ENCODE results near the gene METAP1.
"Not testable (repeated sequence)": the region's sequence is repeated elsewhere in the genome, so short reads cannot be mapped to it uniquely, and the experiment has no call there.

Gene METAP1

GRCh38 chr4:99061048-99061700 lies 65.7 kb downstream of the METAP1 start:
- DNase-seq: no peak

DNA sequence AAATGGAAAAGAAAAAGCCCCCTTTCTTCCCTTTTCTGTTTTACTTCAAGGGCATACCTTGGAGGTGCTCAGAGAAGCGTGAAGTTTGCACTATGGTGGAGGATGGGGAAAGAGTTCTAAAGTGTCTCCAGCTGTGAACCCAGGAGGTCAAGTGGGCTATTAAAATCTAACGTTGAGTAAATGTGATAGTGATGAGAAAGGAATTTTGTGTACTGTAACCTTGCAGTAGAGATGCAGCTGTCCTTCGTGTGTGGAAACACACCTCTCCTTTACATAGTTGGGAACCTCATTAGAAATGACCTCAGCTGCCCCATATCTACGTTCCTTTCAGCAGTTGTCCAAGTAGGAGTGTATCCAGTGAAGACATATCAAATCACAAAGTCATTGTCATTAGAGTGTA lies 66.6 kb downstream of the METAP1 start:
- DNase-seq: peak; percentile 1

DNA sequence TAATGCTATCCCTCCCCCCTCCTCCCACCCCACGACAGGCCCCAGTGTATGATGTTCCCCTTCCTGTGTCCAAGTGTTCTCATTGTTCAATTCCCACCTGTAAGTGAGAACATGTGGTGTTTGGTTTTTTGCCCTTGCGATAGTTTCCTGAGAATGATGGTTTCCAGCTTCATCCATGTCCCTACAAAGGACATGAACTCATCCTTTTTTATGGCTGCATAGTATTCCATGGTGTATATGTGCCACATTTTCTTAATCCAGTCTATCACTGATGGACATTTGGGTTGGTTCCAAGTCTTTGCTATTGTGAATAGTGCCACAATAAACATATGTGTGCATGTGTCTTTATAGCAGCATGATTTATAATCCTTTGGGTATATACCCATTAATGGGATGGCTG lies 70.0 kb downstream of the METAP1 start:
- not testable (repeated sequence) for DNase-seq

DNA sequence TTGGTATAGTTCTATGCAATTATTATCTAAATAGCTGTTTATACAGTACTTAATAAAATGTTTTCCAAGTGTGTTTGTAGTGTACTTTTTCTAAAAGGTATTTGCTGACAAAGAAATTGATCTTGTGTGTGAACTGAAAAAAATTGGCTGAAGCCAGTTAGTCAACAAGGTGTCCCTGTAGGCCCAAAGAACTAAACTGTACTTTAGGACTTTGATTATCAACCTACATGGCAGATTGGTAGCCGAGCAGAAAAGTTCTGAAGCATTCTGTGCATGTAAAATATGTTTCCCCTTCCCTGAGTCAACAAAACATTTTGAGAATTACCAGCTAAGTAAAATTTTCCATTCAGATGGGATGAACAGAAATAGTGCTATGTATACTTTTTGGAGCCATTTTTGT lies 72.1 kb downstream of the METAP1 start:
- DNase-seq: no peak

DNA sequence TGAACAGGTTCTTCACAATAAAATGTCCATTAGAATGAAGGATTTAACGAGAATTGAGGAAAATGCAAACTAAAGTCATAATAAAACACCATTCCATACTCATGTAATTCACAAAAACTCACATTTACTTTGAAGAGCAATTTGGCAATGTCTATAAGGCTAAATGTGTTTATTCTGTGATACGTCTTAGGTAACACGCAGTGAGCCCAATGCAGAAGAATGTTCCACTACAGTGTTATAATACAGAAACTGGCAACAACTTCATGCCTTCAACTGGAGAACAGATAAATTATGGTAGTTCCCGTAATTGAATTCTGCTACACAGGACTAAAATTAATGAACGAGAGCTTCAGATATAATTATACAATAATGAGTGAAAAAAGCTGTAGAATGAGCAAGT lies 75.6 kb downstream of the METAP1 start:
- DNase-seq: no peak

DNA sequence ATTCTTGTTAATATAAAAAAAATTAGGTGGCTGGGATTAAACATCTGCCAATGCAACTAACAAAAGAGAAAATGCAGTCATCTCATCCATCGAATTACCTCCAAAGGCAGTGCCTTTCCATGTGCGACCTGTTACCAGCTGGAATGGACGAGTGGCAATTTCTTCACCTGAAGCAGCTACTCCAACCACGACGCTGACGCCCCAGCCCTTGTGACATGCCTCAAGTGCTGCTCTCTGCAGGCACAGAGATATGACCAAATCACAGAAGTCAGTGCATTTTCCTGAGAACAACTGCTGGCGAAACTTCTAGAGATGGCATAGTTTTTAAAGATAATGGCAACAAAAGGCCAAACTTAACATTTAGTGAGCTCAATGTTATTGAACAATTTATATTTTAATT lies 79.3 kb downstream of the METAP1 start:
- no peak for DNase-seq

- no peak for DNase-seq
Observed at GRCh38 chr4:99076292-99076976, 80.9 kb downstream of the METAP1 start.

- DNase-seq: no peak
Observed at GRCh38 chr4:99077177-99077576, 81.7 kb downstream of the METAP1 start.

DNA sequence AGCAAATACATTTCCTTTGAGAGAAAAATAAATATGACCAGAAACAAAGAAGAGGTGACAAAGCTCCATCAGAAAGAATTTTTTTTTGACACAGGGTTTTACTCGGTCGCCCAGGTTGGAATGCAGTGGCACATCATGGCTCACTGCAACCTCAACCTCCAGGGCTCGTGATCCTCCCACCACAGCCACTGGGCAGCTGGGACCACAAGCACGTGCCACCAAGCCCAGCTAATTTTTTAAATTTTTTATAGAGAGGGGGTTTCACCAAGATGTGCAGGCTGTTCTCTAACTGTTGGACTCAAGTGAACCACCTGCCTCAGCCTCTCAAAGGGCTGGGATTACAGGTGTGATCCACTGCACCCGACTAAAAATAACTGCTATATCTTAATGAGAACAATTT lies 82.8 kb downstream of the METAP1 start:
- DNase-seq: no peak

- no peak for DNase-seq
Observed at GRCh38 chr4:99078931-99079624, 83.6 kb downstream of the METAP1 start.

- DNase-seq: no peak
Observed at GRCh38 chr4:99079625-99080295, 84.2 kb downstream of the METAP1 start.

DNA sequence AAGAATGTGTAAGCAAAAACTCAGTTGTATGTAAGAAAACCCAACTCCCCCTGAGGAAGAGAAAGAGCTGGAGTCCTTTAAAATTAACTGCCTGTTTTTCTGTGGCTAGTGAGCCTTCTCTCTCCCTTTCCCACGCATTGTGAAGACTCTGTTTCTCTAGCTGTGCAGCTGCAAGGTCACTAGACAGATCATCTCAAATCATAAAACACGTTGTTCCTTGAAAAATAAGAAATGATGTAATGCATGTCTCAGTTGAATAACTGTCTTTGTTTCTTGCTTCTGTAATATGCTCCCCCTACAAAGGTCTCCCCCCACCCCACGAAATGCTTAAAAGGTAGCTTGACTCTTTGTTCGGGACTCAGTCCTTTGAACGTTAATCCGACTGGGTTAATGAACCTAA lies 85.3 kb downstream of the METAP1 start:
- DNase-seq: not testable (repeated sequence)

DNA sequence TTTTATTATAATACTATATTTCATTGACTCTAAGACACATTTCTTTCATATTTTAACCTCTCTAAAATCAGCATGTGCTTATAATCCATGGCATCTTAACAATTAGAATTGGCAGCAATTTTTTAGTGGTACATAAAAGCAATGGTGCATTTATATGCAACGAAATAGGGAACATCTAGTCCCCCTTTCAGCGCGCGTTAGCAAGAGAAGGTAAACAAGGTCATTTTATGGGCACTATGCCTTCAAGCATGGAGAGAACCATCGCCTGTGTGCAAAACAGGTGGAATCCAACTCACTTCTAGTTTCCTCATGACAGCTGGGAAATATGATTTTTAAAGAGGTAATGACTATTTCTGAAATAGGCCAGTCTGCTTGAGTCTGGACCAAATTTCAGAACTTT lies 86.7 kb downstream of the METAP1 start:
- no peak for DNase-seq

- no peak for DNase-seq
Observed at GRCh38 chr4:99084595-99084994, 89.1 kb downstream of the METAP1 start.

- DNase-seq: no peak
Observed at GRCh38 chr4:99088023-99088449, 92.5 kb downstream of the METAP1 start.

DNA sequence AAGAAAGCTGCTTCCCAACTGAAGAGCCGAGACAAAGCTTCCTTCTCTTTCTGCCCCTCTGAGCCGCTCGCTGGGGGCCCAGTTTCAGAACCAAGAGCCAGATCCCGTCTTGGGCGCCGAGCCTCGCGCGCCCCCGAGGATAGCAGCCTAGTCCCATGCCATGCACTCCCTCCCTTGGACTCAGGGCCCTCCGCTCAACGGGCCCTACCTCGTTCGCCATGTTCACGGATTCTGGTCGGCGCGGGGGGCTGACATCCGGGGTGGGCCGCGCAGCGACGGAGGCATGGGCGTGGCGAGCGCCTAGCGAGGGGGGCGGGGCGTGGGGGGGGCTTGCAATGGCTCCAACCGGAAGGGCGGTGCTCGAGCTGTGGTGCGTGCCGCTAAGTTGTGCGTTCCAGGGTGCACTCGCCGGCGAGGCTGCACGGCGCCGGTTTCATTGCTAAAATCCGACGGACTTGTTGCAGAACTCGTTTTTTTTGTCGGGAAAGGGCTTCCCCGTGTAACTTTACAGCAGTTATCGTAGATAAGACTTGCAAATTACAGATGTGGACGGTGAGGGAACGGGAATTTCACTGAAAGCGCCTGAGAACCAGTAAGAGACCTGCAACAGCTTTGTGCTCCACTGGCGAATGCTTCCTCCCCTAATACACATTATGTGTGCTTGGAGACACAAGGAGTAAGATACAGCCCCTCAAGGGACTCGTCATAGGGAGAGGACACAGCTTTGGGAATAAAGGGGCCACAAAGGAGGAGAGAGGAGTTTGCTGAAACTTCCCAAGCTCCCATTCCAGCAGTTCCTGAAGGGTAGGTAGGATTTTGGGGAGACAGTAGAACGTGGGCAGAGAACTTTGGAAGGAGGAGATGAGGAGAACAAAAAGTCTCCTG lies 93.2 kb downstream of the METAP1 start, which contains the start of gene ADH5:
Gene ADH5, minus strand, starts transcription at position 308 of the 885 bp plus-strand sequence. Its CDS starts 88 bp downstream, at position 220.
- DNase-seq: peak; percentile 82

- no peak for DNase-seq
Observed at GRCh38 chr4:99090481-99091215, 95.1 kb downstream of the METAP1 start.

DNA sequence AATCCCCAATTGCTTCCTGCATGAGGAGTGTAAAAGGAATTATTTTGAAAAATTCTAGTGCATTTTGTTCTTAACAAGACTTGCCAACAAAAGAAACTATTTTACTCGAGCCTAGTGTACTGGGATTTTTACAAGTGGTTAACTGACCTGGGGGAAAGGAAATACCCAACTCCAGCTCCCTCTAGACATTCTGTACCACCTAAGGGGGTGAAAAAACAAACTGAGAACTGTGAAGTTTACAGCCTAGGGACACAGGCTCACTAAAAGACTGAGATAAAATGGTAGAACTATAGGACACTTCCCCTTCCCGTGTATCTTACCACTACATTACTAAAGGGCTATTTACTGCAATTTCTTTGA lies 95.7 kb downstream of the METAP1 start:
- no peak for DNase-seq

- DNase-seq: not testable (repeated sequence)
Observed at GRCh38 chr4:99091841-99092240, 96.3 kb downstream of the METAP1 start.

GRCh38 chr4:99099311-99099710 lies 103.8 kb downstream of the METAP1 start:
- DNase-seq: no peak

- not testable (repeated sequence) for DNase-seq
Observed at GRCh38 chr4:99099814-99100213, 104.3 kb downstream of the METAP1 start.

DNA sequence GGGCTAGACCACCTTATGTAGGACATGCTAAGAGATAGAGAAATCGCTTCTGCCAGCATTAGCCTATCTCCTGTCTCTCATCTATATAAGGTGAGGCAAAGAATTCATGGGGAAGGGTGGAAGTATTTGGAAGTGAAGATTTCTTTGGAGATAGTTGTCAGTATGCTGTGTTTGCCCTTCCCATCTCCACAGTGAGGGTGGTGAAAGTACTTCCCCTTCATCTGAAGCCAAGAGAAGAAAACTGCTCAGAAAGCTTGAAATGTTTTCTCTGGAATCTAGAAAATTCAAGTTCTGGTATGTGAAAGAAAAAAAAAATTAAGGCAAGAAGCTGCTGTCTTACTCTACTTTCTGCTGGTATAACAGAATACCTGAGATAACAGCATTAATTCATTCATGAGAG lies 105.4 kb downstream of the METAP1 start:
- no peak for DNase-seq

All from NCI-H1092 (cell line).